ENCODE results near the gene C1QTNF5. TPM values are rescaled to one million over a fixed set of nuclear protein-coding genes. Genes with fewer than 3 reads are reported as not detected.
A peak's percentile ranks its signal among the peaks of the same experiment; 100 is the strongest.

The C1QTNF5 gene
- total RNA-seq, 1 experiment from 2014 or later, result 0.33 TPM

- Histone ChIP-seq H2BK20ac (ENCODE audit: low read depth, low read length, poor library complexity, severe bottlenecking) (no peak overlapping the region), H4K8ac (replicated peaks; ENCODE audit: insufficient read length, low read depth, low read length) (no peak overlapping the region), H3K9ac (ENCODE audit: extremely low read depth, insufficient read length, low read length) (no peak overlapping the region), H3K18ac (ENCODE audit: insufficient read length, low read depth, low read length) (no peak overlapping the region), H3K23me2 (ENCODE audit: insufficient read length, low read depth, low read length, poor library complexity, severe bottlenecking) (no peaks in the 10 kb centered on the region), H3K4me1 (ENCODE audit: insufficient read depth, low read length) (peaks cover 2% of the 10 kb centered on the region; the same call in 1 of the 2 replicates), H4K20me1 (ENCODE audit: control insufficient read depth, insufficient read depth, insufficient read length) (no peaks in the 10 kb centered on the region), H2BK5ac (ENCODE audit: insufficient read length, low read length) (no peak overlapping the region), H2AK5ac (ENCODE audit: insufficient read length, low read length) (no peak overlapping the region), H3K27me3 (ENCODE audit: insufficient read depth, low read length) (0 out of 2 replicates have a peak, but pooled peaks cover under 1% of the 10 kb centered on the region), H3K27ac (ENCODE audit: insufficient read length, low read depth, low read length) (no peak overlapping the region), H2BK120ac (ENCODE audit: low read depth, low read length, poor library complexity, severe bottlenecking) (no peak overlapping the region), H3K79me1 (ENCODE audit: insufficient read depth, low read depth, low read length, poor library complexity, severe bottlenecking) (no peaks in the 10 kb centered on the region), H2BK12ac (ENCODE audit: insufficient read length, low read depth, low read length) (no peak overlapping the region), H3K4me2 (ENCODE audit: insufficient read depth, insufficient read length, low read length) (no peak overlapping the region), H3K9me3 (ENCODE audit: control insufficient read depth, low read depth, low read length) (no peaks in the 10 kb centered on the region), H2AFZ (ENCODE audit: low read length) (no peak overlapping the region), H4K5ac (ENCODE audit: insufficient read length, low read depth, low read length) (no peak overlapping the region), H2BK15ac (ENCODE audit: low read depth, low read length) (no peak overlapping the region), H3K4ac (ENCODE audit: low read depth, low read length) (no peak overlapping the region), H3K79me2 (ENCODE audit: insufficient read depth, low read length) (no peaks in the 10 kb centered on the region), H3K23ac (ENCODE audit: insufficient read length, low read depth, low read length) (no peak overlapping the region), H4K91ac (ENCODE audit: insufficient read length, low read depth, low read length) (no peak overlapping the region), H3T11ph (ENCODE audit: low read length) (no peak overlapping the region), H3K14ac (ENCODE audit: insufficient read depth, low read length) (no peak overlapping the region), H3K56ac (ENCODE audit: insufficient read length, low read depth, low read length) (no peak overlapping the region)
- H3K9me3 Mint-ChIP-seq, result no peaks in the 10 kb centered on the region
- peaks cover 56 to 65% of the 10 kb centered on the region in 2 experiments for H3K4me1 Mint-ChIP-seq
- peak; percentile 29 for DNase-seq
- H3K36me3 Mint-ChIP-seq (ENCODE audit: insufficient read depth in 1 of 3, low read depth in 3 of 3), result peaks cover 0 to 6% (median 0%) of the 10 kb centered on the region in 3 experiments; a peak in 3 of 7 replicates
- TF ChIP-seq CTCF (conservative IDR thresholded peaks at IDR 0.05), result no peak
- H3K27ac Mint-ChIP-seq, result no peak overlapping the region
- no CpG with 5 or more reads among the region's 8 CpGs for WGBS (ENCODE audit: extremely low coverage, insufficient read length, low lambda C conversion rate)
- H3K4me3 Mint-ChIP-seq, result no peak overlapping the region
- peaks cover 37% of the 10 kb centered on the region for H3K27me3 Mint-ChIP-seq (ENCODE audit: low read depth)
Observed at GRCh38 chr11:119370486-119371046, 29.9 kb upstream of the C1QTNF5 start.

All from H9 (cell line).